Stimulated activated memory B cell treated with anti-CD40 and anti-IgM and Interleukin-4, amounts not matched to agents 10 μg/mL and 1 μg/mL and 100 μg/mL, for 72 hours (primary cell): ENCODE data around the gene SERPINB2.

ENCODE experiments used
- ATAC-seq: fragments of 150-1000 bp; cut with Tn5 transposase; 2 replicates; pipeline ENCODE4 v1.10.0; 2021
- H3K27ac Mint-ChIP-seq: one replicate; pipeline ENCODE4 v1.8.0; 2022; ENCODE audit warnings: mild to moderate bottlenecking, mixed read lengths
- H3K27me3 Mint-ChIP-seq: one replicate; pipeline ENCODE4 v1.8.0; 2022; ENCODE audit warnings: mixed read lengths
- H3K36me3 Mint-ChIP-seq: one replicate; pipeline ENCODE4 v1.8.0; 2022; ENCODE audit warnings: mixed read lengths
- H3K4me1 Mint-ChIP-seq: one replicate; pipeline ENCODE4 v1.8.0; 2022; ENCODE audit warnings: mixed read lengths
- H3K4me3 Mint-ChIP-seq: one replicate; pipeline ENCODE4 v1.8.0; 2022; ENCODE audit warnings: mild to moderate bottlenecking, moderate library complexity, mixed read lengths
- H3K9me3 Mint-ChIP-seq: one replicate; pipeline ENCODE4 v1.8.0; 2022; ENCODE audit warnings: mixed read lengths

The SERPINB2 gene, protein sequence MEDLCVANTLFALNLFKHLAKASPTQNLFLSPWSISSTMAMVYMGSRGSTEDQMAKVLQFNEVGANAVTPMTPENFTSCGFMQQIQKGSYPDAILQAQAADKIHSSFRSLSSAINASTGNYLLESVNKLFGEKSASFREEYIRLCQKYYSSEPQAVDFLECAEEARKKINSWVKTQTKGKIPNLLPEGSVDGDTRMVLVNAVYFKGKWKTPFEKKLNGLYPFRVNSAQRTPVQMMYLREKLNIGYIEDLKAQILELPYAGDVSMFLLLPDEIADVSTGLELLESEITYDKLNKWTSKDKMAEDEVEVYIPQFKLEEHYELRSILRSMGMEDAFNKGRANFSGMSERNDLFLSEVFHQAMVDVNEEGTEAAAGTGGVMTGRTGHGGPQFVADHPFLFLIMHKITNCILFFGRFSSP

DNA sequence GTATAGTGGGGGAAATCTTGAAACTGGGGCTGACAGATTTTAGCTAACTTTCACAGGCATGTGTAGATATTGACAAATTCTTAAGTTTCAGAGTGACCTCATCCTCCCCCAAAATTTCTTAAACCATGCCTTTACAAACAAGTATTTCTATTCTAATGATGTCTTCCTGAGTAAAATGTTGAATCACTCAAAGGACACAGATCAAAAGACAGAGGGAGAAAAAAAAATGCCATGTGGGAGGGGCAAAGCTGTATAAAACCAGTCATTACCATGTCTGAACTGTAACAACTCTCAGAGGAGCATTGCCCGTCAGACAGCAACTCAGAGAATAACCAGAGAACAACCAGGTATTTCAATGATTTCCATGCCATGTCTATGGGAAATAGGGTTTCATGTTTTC lies at the start of gene SERPINB2:
SERPINB2 (plus strand) TSS at position 282 of the 400 bp plus-strand sequence. CDS start 3,740 bp downstream, outside the sequence.
- ATAC-seq, result no peak
- Mint-ChIP-seq H3K27ac (no peak within 1 kb of the TSS), H3K36me3 (no peaks in the 10 kb centered on the region), H3K27me3 (peaks cover 13% of the 10 kb centered on the region), H3K9me3 (no peaks in the 10 kb centered on the region), H3K4me1 (no peaks in the 10 kb centered on the region), H3K4me3 (no peak within 1 kb of the TSS)

DNA sequence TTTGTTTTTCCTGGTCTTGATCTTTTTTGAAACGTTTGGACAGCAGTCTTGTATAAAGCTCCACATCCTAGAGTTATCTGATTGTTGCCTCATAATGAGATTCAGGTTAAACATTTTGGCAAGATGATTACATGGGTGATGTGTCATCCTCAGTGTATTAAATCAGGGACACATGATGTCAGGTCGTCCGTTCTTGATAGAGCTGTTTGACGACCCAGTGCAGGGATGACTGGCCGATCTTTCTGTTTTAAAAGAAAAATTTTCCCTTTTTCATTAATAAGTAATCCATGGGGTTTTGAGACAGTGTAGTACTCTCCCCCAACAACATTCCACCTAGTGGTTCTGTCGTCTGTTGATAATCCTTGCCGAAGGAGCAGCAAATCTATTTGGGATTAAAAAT lies 44.5 kb upstream of the SERPINB2 start:
- ATAC-seq, result no peak
- Mint-ChIP-seq H3K9me3 (no peaks in the 10 kb centered on the region), H3K27ac (no peak overlapping the region), H3K27me3 (peaks cover 16% of the 10 kb centered on the region), H3K4me1 (no peaks in the 10 kb centered on the region), H3K36me3 (no peaks in the 10 kb centered on the region), H3K4me3 (no peak overlapping the region)

DNA sequence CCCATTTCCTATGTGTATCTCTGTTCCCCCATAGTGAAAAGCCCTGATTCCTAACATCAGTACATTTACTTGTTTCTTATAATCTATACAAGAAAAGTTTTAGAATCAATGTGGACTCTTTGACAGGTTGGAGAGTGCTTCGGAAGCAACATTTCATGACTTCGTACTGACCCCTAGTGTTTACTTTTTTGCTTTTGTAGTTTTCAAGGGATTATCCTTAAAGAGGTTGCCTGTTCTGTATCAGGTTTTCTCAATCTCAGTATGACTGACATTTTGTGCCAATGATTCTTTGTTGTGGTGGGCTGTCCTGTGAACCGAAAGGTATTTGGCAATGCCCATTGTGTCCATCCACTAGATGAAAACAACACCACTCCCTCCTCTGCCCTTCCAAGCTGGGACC lies 43.3 kb upstream of the SERPINB2 start:
- Mint-ChIP-seq H3K4me1 (no peaks in the 10 kb centered on the region), H3K4me3 (no peak overlapping the region), H3K36me3 (no peaks in the 10 kb centered on the region), H3K27me3 (peaks cover 16% of the 10 kb centered on the region), H3K27ac (no peak overlapping the region), H3K9me3 (no peaks in the 10 kb centered on the region)
- no peak for ATAC-seq

DNA sequence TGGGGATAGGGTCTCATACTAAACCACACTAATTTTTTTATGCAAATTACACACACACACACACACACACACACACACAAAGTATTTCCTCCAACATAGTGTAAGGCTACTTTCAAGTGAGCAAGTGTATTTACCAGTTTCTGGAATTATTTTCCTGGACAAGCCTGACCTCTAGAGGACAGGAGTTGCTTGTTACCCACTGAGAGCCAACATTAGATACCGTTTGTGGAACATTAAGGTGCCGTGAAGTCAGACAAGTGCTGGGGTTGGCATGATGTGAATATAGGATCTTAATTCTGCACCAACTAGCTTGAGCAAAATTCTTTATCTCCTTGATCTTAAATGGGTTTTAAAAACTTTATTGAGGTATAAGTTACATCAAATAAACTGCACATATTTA lies 39.3 kb upstream of the SERPINB2 start:
- Mint-ChIP-seq H3K9me3 (no peaks in the 10 kb centered on the region), H3K27ac (no peak overlapping the region), H3K4me1 (no peaks in the 10 kb centered on the region), H3K4me3 (no peak overlapping the region), H3K36me3 (no peaks in the 10 kb centered on the region), H3K27me3 (peaks cover 4% of the 10 kb centered on the region)
- ATAC-seq, result no peak

DNA sequence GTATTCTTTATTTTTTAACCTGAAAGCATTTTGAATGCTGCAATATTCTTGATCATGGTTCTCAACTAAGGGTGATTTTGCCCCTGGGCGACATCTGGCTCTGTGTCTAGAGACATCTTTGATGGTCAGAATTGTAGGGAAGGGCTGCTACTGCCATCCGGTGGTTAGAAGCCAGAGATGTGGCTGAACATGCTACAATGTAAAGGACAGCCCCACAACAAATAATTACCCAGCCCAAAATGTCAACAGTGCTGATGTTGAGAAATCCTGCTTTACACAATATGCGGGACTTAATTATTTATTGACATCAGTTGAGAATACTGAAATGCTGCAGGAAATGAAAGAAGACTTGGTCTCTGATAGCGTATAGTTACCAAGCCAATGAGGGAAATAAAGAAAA lies 37.5 kb upstream of the SERPINB2 start:
- Mint-ChIP-seq H3K4me3 (no peak overlapping the region), H3K36me3 (no peaks in the 10 kb centered on the region), H3K9me3 (no peaks in the 10 kb centered on the region), H3K27me3 (no peaks in the 10 kb centered on the region), H3K4me1 (no peaks in the 10 kb centered on the region), H3K27ac (no peak overlapping the region)
- peak; percentile 47 for ATAC-seq

DNA sequence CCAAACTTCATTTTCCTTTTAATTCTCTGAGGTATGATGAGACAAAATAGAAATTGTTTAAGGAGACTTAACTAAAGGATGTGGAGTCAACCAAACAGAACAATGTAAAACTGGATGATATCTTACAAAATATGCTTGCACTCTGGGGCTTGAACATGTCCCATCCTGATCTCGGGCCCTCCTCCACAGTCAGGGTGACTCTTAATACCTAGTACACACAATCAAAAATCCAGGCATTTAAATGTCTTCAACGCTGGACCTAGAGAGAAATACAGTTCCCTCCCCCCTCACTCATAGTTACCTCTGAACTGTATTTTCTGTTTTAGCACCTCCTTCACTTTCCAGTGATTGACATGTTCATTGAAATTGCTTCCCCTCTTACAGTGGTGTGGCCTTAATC lies 36.9 kb upstream of the SERPINB2 start:
- Mint-ChIP-seq H3K9me3 (no peaks in the 10 kb centered on the region), H3K36me3 (no peaks in the 10 kb centered on the region), H3K27me3 (no peaks in the 10 kb centered on the region), H3K4me3 (no peak overlapping the region), H3K27ac (no peak overlapping the region), H3K4me1 (no peaks in the 10 kb centered on the region)
- ATAC-seq, result no peak

DNA sequence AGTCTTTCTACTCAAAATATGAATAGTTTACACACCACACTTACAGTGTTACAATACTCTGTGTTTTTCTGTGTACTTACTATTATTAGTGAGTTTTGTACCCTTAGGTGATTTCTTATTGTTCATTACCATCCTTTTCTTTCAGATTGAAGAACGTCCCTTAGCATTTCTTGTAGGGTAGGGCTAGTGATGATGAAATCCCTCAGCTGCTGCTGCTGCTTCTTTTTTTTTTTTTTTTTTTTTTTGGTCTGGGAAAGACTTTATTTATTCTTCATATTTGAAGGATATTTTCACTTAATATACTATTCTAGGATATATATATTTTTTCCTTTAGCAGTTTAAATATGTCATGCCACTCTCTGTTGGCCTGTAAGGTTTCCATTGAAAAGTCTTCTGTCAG lies 29.0 kb upstream of the SERPINB2 start:
- Mint-ChIP-seq H3K9me3 (no peaks in the 10 kb centered on the region), H3K36me3 (no peaks in the 10 kb centered on the region), H3K4me3 (no peak overlapping the region), H3K4me1 (no peaks in the 10 kb centered on the region), H3K27ac (no peak overlapping the region), H3K27me3 (peaks cover 46% of the 10 kb centered on the region)
- ATAC-seq, result no peak

DNA sequence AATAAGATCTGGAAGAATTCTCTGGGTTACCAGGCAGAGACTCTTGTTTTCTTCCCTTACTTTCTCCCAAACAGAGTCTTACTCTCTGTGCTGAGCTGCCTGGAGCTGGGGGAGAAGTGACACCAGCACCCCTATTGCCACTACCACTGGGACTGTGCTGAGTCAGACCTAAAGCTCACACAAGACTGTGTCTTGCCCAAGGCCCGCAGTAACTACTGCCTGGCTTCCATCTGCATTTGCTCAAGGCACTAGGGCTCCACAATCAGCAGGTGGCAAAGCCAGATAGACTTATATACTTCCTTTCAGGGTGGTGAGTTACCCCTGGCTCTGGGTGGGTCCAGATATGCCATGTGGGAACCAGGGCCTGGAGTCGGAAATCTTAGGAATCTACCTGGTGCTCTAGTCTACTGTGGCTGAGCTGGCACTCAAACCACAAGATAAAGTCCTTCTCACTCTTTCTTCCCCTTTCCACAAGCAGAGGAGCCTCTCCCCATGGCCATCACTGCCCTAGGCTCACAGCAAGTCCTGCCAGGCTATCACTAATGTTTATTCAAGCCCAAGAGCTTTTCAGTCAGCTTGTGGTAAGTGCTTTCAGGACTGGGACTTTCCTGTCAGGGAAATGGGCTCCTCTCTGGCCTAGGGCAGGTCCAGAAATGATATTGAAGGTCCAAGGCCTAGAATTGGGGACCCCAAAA lies 27.6 kb upstream of the SERPINB2 start:
- Mint-ChIP-seq H3K27ac (no peak overlapping the region), H3K4me3 (no peak overlapping the region), H3K27me3 (peaks cover 46% of the 10 kb centered on the region), H3K4me1 (no peaks in the 10 kb centered on the region), H3K9me3 (no peaks in the 10 kb centered on the region), H3K36me3 (no peaks in the 10 kb centered on the region)
- no peak for ATAC-seq

DNA sequence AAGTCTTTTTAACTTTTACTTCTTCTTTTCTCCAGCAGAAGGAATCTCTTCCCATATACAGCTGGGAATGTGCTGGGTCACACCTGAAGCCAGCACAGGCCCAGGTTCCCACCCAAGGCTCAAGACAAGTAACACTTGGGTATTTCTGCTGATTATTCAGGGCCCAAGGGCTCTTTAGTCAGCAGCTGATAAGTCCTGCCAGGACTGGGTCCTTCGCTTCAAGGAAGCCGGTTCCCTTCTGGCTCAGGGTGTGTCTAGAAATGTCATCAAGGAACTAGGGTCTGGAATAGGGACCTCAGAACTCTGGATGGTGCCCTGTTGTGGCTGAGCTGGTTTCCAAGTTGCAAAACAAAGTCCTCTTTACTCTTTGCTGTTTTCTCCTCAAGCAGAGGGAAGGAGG lies 27.0 kb upstream of the SERPINB2 start:
- no peak overlapping the region for H3K4me3 Mint-ChIP-seq
- H3K4me1 Mint-ChIP-seq, result no peaks in the 10 kb centered on the region
- peaks cover 46% of the 10 kb centered on the region for H3K27me3 Mint-ChIP-seq
- H3K27ac Mint-ChIP-seq, result no peak overlapping the region
- H3K36me3 Mint-ChIP-seq, result no peaks in the 10 kb centered on the region
- ATAC-seq, result no peak
- H3K9me3 Mint-ChIP-seq, result no peaks in the 10 kb centered on the region

DNA sequence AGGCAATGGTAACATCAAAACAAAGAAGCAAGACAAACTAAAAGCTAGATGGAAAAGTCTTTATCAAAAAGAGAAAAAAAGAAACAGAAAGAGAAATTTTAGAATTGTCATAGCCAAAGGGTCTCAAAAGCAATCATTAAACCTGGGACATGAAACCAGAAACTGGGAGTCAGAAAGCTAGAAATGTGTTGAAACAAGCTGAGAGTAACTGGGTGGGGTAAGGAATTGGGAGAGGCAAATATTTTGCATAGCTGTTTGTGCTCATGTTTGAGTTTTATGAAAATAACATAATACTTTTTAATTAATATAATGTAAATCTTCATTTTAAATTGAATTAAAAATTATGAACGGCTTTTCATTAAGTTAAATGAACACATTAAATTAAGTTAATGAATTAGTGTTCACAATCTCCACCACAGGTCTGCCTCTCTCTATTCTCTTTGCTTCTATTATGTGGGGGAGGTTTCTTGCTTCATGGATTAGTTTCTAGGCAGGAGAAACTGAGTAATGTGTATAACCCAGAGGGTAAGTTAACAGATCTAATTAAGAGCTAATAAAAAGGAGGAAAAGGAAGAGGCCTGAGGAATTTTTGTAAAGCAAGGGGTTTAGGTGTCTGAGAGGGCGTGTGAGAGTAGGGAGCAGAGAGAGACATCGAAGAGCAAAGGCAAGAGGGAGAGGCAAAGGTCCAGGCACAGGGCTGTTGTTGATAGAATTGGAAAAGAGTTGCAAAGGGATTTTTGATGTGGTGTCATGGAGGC lies 20.0 kb upstream of the SERPINB2 start:
- Mint-ChIP-seq H3K4me3 (no peak overlapping the region), H3K27me3 (peaks cover 10% of the 10 kb centered on the region), H3K27ac (no peak overlapping the region), H3K36me3 (no peaks in the 10 kb centered on the region), H3K4me1 (no peaks in the 10 kb centered on the region), H3K9me3 (no peaks in the 10 kb centered on the region)
- ATAC-seq, result no peak

DNA sequence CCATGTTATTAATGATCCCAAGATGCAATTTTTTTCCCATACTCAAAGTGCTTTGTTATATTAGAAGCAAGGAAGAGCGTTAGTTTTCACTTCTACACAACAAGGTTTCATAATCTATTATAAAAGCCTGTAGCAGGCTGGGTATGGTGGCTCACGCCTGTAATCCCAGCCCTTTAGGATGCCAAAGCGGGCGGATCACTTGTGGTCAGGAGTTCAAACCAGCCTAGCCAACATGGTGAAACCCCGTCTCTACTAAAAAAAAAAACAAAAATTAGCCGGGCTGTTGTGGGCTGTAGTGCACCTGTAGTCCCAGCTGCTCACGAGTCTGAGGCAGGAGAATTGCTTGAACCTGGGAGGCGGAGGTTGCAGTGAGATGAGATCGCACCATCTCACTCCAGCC lies 19.0 kb upstream of the SERPINB2 start:
- Mint-ChIP-seq H3K4me1 (no peaks in the 10 kb centered on the region), H3K27ac (no peak overlapping the region), H3K36me3 (no peaks in the 10 kb centered on the region), H3K27me3 (peaks cover 12% of the 10 kb centered on the region), H3K9me3 (no peaks in the 10 kb centered on the region), H3K4me3 (no peak overlapping the region)
- no peak for ATAC-seq

DNA sequence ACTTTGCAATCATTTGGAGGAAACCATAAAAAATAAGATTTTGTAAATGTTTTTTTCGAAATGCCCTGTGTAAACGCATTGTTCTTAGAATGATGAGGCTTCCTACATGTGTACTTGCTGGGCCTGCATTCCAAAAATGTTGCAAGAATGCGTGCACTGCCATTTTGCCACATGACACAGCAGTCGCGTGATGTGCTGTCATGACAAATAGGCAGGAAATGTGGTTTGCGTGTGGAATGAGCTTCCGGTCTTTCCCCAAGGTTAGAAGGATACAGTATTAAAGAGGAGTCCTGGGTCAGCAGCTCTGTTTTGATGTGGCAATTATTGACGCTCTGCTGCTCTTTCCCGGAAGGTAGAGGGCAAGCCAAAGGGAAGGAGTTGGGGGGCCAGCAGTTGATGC lies 18.1 kb upstream of the SERPINB2 start:
- Mint-ChIP-seq H3K36me3 (no peaks in the 10 kb centered on the region), H3K4me1 (no peaks in the 10 kb centered on the region), H3K4me3 (no peak overlapping the region), H3K27ac (no peak overlapping the region), H3K9me3 (no peaks in the 10 kb centered on the region), H3K27me3 (peaks cover 20% of the 10 kb centered on the region)
- ATAC-seq, result no peak

DNA sequence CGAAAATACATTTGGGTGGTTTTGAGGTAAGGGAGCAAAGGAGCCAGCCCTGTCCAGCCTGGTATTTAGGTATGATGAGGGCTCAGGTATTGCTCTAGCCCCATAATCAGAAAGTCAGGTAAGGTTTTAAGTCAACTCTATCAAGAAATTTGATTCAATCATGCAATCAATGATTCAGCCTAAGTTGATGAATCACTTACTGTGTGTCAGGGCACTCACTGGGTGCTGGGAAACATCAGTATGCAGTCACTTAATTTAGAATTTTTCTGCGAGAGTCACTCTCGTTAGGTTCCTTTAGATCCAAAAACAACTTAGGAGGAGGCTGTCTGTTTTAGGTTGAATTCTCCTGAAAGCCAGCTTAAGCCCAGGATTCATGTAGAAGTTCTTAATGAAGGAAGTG lies 17.7 kb upstream of the SERPINB2 start:
- ATAC-seq, result peak; percentile 34
- Mint-ChIP-seq H3K4me1 (no peaks in the 10 kb centered on the region), H3K27ac (no peak overlapping the region), H3K27me3 (peaks cover 22% of the 10 kb centered on the region), H3K36me3 (no peaks in the 10 kb centered on the region), H3K9me3 (no peaks in the 10 kb centered on the region), H3K4me3 (no peak overlapping the region)

DNA sequence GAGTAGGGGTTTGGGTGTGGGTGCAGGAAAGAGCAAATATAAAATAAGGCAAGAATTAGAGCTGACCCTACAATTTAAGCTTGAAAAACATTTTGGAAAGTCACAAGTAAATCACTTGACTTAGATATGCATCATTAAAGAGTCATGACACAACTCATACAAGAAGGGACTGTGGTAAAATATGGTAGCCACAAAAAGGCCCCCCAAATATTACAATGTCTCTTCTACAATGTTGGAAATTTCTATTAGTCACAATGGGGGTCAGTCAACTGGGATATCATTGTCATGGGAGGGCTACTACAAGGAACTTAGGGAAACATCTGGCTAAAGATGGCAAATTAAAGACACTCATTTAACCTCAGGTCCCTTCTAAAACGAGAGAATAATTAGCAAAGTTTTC lies 15.7 kb upstream of the SERPINB2 start:
- no peaks in the 10 kb centered on the region for H3K4me1 Mint-ChIP-seq
- ATAC-seq, result no peak

DNA sequence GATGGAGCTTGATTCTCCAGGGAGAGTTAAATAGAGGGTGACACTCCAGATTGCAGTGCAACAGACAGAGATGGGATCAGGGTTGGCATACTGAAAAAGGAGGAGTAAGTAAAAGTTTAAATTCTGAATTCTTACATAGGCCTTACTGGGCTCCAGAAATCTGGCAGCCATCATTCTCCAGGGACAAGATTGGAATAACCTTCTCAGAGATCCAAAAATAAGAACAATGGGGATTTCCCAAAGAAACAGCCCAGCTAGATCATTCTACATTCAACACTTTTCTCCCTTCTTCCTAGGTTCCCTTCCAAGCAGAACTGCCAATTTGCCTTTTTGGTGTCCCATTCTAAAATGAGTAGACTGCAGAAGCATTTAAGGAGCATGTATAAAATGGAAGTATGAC lies 14.9 kb upstream of the SERPINB2 start:
- no peaks in the 10 kb centered on the region for H3K36me3 Mint-ChIP-seq
- no peaks in the 10 kb centered on the region for H3K9me3 Mint-ChIP-seq
- peaks cover 17% of the 10 kb centered on the region for H3K27me3 Mint-ChIP-seq
- no peak for ATAC-seq
- H3K4me3 Mint-ChIP-seq, result no peak overlapping the region
- H3K27ac Mint-ChIP-seq, result no peak overlapping the region
- H3K4me1 Mint-ChIP-seq, result no peaks in the 10 kb centered on the region

More for the DNA sequence above, 15.7 kb upstream of the SERPINB2 start:
- Mint-ChIP-seq H3K36me3 (no peaks in the 10 kb centered on the region), H3K4me3 (no peak overlapping the region), H3K27me3 (peaks cover 22% of the 10 kb centered on the region), H3K9me3 (no peaks in the 10 kb centered on the region), H3K27ac (no peak overlapping the region)
